GM04503 (cell line): Measurements from ENCODE around the gene RIT2.

Experiments used
- DNase-seq: peaks from one replicate; pipeline ENCODE4 v3.0.0-alpha.2; 2012; ENCODE audit warnings: low read depth

RIT2 gene

DNA sequence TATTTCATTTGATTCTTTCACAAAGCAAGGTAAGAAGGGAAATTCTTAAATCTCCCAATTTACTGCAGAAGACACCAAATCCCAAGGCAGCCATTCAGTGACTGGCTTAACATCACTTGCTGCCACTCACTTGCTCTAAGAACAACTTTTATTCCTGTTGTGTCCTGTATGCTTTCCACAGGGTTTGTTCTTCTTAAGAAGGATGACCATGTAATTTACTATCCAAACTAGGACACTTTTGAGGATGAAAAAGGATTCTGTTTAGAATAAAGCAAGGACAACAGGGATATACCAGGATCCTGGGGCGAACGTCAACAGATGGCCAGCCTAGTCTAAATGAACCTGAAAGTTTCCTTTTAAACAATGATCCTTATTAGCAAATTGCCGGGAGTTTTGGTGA, 34.8 kb downstream of the RIT2 start:
- no peak for DNase-seq

DNA sequence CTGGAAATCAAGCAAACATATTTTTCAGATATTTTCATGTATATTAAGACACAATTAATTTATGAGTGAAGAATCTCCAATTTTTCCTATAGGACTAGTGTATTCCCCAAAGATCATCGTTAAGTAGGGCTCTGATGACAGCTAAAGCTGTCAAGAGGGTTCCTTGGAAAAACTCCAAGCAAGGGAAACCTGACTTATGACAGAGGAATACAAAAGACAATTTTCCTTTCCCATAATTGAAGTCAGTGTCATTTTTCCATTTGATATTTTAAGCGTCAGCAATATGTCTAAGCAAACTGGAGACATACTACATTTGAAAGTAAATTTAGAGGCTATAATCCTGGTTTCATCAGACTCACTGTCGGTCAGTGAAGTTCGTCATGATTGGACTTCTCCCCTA, 36.1 kb downstream of the RIT2 start:
- no peak for DNase-seq

DNA sequence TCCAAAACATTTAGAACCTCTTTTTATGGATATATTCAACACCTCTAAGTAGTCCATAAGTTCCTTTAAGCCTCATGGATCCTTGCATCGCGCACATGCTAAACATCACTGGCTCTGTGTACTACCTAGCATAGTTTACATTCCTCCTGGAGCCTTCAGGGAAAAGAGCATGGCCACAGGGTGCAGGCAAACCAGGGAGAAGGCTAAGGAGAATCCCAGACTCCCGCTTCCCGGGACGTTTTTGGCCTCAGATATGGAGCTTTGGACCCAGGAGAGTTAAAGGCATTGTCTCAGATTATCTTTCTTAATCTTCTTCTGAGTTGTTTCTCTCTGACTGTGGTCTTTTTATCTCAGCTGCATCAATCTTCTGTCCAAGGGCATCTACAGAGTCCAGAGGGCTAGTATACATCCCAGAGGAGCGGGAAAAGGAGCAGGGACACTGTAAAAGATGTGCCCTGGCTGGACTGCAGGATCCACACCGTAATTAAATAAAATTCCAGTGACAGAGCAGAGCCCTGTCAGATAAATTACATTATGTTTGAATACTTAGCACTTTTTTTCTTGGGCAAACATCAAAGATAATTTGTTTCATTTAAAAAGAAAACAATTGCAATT, 36.9 kb downstream of the RIT2 start:
- no peak for DNase-seq

DNA sequence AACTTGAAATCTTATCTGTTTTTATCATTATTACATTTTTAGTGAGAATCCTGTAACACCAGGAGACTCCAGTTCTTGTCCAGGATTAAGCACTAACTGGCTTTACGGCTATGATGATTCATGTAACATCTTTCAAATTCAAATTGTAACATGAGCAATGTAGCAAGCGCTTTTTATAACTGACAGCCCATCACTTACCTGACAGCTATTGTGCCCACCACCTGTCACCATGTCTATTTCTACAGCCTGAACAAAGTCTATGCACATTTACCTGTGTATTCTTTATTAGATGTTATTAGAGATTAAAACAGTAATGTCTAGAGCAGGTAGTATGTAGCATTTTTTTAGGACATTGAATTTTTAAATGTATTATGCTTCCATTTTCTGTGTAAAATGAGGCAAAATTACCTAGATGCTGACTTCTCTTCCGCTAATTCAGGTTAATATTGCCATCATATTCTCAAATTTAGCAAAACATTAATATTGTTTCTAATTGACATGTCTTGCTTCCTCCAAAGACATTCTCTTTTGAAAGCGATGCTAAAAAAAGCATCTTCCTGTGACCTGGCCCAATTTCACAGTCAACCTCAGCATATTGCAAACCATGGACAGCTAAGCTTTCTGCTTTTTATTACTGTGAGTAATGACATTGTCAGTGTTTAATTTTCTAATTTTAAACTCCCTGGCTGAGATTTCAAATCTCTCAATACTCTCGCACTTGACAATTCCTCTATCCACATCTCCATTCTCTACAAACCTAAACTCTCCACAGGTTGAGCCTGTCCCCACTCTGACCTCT, 37.8 kb downstream of the RIT2 start:
- DNase-seq, result no peak

DNA sequence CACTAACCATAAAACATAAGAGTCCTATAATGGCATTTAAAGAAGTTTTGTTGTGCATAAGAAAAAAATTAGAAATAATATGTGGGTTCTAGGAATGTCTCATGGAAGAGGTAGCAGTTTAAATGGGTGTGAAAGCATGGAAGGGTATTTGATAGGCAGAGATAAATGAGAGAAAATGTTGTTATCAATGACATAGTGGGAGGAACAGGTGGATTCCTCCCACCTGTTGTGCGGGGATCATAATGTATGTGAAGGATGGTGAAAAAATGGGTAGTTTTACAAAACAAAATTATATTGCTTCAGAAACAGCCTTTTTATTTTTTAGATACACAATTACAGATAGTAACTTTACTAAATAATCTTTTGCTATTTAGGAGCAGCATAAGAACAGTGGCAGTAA, 41.7 kb downstream of the RIT2 start:
- no peak for DNase-seq

DNA sequence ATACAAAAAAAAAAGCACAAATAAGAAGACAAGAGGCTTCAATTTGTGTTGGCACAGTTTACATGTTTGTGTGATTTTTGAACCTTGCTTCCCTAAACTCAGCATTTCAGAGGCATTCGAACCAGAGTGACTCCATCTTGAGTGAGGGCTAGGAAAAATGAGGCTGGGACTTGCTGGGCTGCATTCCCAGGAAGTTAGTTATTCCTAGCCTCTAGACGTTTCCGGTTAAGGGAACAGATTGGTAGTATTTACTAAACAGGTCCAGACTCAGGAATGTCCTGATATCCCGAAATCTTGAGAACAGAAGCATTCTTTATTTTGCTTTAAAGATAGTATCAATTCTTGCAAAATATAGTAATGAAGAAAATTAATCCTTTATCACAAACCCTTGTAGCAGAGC, 46.7 kb downstream of the RIT2 start:
- DNase-seq, result no peak

DNA sequence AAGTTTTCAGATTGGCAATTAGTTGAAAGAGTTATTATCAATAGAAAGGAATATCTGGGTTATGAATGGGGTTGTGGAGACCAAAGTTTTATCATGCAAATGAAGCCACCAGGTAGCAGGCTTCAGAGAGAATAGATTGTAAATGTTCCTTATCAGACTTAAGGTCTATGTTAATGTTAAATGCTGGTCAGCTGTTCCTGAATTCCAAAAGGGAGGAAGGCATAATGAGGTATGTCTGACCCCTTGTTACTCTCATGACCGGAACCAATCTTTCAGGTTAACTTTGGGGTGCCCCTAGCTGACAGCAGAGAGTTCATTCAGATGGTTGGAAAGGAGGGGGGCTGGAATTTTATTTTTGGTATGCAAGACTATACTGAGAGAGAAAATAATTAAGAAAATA, 47.9 kb downstream of the RIT2 start:
- DNase-seq, result no peak

DNA sequence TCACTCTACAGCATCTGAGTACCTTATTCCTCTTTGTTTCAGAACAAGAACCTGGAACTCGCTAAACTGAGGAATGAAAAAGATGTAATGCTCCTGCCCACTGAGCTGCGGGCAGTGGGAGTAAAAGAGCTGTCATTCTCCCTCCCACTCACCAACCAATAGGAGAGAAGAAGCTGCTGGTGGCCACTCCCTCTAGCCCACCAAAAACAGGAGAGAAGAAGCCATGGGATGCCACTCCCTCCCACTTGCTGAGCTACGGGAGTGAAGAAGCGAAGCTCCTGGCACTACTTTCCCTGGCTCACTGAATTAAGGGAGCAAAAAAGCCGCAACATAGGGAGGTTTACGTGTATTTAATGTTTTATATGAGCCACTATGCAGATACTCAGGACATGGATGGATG, 53.7 kb downstream of the RIT2 start:
- DNase-seq, result no peak

DNA sequence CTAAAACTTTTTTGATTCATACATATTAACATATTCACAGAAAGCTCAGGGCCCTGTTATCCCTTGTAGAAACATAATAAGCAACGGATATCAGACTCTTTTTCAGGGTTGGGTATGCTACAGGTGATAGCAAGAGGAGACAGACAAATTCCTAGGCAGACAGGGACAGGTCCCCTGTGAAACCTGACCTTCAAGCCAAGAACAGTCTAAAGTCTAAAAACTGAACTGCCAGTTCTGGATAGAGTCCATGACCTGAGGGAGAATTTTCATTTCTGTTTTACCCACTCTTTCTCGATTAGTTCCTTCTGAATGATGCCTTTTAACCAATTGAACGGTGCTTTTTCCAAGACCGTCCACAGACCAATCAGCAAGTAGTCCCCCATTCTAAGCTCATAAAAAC, 54.2 kb downstream of the RIT2 start:
- no peak for DNase-seq

DNA sequence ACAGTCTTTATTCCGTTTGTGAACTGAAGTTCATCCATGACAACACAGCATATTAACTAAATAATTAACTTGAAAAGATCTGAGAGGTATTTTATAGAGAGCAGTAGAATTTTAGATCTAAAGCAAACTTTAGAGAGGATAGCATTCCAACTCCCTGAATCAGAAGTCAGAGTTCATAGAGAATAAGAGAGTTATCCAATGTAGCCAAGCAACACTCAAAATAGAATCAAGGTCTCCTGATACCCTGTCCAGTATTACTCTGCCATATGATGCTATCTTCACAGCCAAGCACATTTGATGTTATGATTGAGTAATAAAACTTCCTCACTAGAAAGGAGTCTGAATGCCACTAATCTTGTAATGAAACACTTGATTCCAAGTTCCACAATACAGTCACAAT, 55.5 kb downstream of the RIT2 start:
- DNase-seq, result no peak

DNA sequence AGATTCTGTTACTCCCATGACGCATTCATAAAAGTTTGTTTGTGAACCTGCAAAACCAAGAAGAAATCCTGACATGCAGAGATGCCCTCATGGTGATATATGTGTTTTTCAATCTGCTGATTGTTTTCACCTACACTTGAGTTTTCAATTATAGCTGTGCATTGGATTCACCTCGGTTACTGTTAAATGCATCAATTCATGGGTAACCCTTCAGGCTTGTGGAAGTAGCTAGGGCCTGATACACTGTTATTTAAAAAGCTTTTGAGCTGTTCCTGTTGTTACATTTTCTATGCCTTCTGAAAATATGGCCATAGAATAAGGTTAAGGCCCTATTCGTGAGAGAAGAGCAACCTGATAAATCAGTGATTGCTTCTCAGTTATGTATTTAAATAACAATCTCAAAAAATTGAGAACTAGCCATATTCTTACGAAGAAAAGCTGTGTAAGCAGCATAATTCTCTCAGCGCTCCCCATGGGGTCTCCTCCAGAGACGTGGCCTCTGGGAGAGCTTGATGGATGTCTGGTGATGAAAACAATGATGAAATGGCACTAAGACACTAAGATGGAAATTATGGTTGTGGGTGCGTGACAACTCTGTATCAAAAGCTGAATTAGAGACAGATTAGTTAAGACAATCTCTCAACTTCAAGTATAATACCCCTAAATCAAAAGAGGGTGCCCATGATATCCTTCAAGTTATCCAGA, 60.5 kb downstream of the RIT2 start:
- DNase-seq, result no peak

DNA sequence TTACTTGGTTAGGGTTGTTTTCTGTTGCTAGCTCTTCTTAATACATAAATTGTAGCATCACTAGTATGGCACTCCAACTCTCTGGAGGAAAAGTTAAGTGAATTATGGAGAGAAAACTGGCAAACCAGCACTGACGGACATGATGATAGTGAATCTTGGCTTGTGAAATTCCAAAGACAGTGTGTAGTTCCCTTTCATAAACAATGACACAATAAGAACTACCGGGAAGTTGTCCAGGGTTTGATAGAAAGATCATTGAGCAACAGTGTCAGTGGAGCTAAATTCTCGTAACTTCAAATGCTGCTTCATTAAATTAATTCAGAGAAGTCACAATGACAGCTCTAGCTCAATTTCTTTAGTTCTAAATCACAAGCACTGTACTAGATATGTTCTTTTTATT, 66.5 kb downstream of the RIT2 start:
- DNase-seq, result peak; percentile 12

DNA sequence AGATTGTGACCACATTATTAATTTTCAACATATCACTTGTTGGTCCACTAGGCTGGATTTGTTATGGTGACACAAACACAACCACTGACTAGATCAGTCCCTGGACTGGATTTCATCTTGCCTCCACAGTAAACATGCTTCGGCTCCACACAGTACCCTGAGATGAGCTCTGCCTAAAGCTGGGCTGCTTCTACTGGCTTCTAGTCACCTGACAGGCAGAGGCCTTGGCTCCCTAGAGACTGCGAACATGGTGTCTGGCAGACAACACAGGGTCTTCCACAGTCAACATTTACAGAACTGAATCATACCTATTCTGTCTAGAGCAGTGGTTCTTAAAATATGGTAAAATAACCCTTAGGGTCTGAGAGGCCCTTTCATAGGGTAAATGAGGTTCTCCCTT, 69.2 kb downstream of the RIT2 start:
- DNase-seq, result no peak

DNA sequence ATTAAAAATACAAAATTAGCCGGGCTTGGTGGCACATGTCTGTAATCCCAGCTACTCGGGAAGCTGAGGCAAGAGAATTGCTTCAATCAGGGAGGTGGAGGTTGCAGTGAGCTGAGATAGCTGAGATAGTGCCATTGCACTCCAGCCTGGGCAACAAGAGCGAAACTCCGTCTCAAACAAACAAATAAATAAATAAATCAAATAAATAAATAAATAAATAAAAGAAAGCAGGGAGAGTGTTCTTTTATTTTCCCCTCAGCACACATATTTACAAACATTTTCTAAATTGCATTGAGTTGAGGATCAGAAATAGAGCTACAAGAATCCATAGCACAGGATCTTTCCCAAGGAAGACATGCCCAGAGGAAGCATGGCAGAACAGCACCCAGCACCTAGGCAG, 71.9 kb downstream of the RIT2 start:
- no peak for DNase-seq

DNA sequence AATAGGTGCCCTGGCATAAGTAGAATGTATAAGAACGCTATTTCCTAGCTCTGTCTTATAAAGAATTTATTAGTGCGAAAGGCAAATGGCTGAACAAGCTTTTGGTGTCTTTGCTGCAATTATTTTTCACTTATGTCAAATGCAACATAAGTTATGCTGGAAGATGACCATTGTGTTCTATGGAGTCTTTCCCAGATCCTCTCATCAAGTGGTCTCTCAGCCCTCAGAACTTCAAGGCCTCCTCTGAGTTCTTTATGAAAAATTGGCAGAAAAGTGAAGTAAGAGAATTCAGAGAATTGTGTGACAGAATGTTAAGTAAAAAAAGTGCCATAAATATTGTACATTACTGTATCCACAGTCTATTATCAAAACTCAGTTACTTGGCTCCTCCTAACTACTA, 75.2 kb downstream of the RIT2 start:
- DNase-seq, result no peak

DNA sequence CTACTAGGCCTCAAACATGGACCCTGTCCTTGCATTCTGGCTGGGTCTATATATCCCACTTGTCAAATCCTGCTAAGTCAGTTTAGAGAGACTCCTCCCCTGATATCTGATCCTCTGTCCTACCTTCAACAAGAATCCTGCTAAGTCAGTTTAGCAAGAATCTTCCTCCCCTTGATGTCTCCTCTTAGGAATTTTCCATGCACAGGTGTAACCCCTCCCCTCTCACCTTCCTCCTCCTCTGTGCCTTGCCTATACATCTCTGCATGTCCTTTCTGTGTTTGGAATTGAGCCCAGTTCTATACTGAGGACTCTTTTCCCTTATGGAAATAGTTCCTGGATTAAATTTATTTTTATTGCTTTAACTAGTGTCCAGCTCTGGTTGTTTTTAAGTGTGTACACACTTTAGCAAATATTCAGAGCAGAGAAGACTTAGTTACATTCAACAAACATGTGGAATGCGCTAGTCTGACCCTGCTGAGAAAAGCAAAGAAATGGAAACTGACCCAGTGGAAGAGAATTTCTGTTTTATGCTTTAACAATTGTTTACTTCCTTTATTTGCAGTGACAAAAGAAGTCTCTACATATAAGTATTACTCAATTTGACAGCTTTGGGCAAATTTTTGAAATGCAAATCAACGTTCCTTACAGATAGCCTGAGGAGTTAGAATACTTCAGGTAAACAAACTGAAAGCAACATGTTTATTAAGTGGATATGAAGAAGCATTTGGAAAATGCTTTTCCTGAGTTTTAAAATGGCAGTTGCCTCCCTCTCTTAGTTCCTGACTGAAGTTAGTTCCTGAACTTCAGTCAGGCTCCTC, 80.6 kb downstream of the RIT2 start:
- DNase-seq, result no peak

DNA sequence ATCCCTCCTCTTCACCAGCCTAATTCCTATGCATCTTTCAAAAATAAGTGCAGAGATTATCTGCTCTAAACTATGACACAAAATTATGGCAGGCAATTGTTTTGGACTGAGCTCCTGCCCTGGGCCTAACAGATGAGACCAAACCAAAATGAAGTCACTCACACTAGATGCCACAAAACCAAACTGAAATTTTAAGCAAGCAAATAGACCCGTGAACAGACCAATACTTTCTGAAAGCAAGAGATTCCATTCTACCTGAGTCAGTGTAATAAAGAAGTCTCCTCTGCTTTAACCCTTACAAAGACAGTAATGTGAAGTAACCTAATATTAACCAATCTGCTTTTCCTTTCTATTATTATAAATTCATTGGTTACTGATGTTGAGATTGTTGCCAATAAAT, 84.3 kb downstream of the RIT2 start:
- no peak for DNase-seq

DNA sequence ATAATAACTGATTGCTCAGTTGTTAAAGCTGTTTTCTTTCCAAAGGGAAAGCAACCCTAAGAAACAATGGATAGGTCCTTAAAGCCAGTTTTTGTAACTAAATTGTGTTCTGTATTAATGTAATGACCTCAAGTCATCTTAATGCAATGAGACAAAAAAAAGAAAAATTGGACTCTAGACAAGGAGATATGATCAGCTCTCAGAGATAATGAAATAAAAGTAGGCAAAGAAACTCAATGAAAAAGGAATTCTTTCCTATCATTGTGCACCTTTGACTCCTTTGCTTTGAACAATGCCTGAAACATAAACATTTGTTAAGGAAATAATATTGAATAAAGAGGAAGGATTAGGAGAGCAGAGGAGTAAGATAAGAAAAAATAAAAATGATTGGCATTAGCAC, 86.1 kb downstream of the RIT2 start:
- no peak for DNase-seq

DNA sequence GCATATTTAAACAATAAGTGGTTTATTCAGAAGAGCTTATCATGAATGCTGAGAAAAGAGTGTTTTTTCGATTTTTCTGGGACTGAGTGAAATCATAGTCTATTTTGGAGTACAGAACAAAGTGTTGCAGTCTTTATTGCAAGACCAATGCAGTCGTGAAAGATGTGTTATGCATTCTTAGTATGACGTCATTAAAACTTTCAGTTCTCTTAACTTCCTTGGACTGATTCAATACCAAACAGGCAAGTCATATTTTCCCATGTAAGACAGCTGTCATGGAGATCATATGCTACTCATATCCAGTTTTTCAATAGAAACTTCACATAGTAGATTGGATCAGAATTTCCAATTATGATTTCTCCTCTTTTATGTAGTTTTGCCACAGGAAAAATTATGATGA, 92.6 kb downstream of the RIT2 start:
- no peak for DNase-seq

DNA sequence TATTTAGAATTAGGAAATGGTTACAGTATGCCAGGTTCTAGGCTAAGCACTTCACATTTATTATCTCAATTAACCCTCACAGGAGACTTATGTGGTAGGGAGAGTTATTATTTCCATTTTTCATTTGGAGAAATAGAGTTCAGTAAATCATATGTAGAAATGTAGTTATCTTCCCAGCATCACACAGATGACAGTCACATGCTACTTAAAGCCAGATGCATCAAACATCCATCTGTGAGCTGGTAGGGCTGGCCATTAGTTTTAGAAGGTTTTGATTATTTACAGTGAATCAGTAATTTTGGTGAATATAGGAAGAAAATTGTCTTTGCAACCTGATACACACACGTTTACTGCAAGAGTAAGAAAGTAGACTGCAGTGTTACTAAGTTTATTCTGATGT, 97.9 kb downstream of the RIT2 start:
- DNase-seq, result no peak

DNA sequence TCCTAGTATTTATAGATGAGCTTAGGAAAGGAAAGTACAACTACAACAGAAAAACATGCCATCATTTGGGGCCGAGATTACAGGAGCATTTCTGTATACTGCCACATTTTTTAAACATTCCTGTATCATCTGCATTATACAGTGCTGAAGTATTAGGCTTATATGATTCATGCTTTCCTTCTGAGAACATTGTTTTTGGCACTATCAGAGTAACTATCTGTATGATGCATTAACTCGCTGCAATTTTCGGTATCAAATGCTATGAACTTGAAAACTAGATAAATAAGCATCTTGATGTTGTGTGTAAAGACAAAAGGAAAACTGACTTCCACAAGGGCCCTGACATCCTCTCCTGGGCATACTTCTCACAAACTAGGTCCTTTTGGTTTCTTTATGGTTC, 102.0 kb downstream of the RIT2 start:
- no peak for DNase-seq

DNA sequence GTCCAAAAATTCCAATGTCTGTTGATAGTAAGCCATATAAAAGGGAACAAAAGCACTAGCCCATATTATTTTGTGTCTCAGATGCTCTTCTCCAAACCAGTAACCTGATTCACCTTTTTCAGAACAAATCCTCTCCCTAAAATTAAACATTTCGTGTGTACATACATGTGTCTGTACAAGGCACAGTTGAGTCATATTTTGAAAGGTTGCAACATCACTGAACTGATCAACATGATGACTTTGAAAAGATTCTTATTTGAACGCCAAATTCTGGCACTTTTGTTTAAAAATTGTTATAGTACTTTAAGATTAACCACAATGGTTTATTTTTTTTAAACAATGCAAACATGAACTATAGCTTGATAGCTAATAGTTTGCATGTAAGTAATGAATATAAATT, 102.5 kb downstream of the RIT2 start:
- DNase-seq, result no peak

DNA sequence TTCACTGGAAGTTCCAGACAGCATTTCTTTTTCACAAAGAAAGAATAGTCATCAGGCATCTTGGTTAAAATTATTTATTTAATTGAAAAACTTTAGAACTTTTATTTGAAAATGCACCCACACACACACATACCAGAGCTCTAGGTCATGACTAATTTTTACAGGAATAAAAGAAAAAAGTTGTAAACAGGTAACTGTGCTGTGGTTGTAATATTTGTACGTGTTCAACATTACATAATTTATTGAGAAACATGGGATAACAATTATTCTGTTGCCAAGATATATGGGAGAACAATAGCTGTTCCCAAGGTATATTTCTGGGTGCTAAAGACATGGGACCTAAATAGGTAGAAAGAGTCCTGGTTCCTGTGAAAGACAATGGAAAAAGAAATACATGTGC, 104.9 kb downstream of the RIT2 start:
- no peak for DNase-seq
